ENCODE results near the gene TRPC1. TPM values are rescaled to one million over a fixed set of nuclear protein-coding genes. Genes with fewer than 3 reads are reported as not detected.

The TRPC1 gene
- total RNA-seq, 2 donors from 2014 or later: 5.6 to 9.4 TPM

DNA sequence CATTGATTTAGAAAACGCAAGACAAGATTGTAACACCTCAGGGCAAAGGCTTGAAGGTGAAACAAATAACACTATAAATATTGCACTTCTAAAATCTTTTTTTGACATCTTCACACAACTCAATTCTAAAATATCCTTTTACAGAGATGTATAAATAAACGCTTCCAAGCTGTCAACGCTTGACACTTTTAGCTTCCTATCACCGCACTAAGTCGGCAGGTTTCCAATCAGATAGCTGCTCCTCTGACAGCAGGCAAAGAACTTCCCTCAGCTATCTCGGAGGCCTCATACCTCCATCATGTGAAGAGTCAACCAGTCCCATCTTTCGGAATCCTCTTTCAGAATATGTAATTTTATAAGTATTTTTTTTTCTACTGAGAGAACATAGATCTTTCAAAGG, 94.1 kb downstream of the TRPC1 start:
- Mint-ChIP-seq H3K36me3 (ENCODE audit: insufficient read depth in 2 of 2) (no peaks in the 10 kb centered on the region), H3K9me3 (no peaks in the 10 kb centered on the region), H3K27me3 (ENCODE audit: low read depth) (peaks cover 14% of the 10 kb centered on the region), H3K4me1 (ENCODE audit: low read depth) (no peaks in the 10 kb centered on the region), H3K27ac (no peak overlapping the region), H3K4me3 (no peak overlapping the region)
- no peak for ATAC-seq (replicated peaks in 1 of 2)
- no peak for DNase-seq

DNA sequence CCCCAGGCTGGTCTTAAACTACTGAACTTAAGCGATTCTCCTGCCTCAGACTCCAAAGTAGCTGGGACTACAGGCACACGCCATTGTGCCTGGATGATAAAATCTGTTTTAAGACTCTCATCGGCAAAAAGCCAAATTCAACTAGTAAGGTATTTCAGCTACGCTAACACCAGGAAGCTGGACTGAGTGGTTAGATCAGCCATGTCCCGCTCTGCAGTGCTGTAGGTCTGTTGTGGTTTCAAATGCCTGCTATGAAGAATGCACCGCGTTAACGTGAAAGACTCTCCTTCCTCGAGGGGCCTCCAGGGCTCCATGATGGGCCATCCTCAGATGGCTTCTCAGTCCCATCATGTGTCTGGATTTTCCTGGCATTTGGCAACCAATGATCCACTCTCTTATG, 94.8 kb downstream of the TRPC1 start:
- Mint-ChIP-seq H3K36me3 (ENCODE audit: insufficient read depth in 2 of 2) (no peaks in the 10 kb centered on the region), H3K4me3 (no peak overlapping the region), H3K27me3 (ENCODE audit: low read depth) (peaks cover 14% of the 10 kb centered on the region), H3K9me3 (no peaks in the 10 kb centered on the region), H3K27ac (no peak overlapping the region), H3K4me1 (ENCODE audit: low read depth) (no peaks in the 10 kb centered on the region)
- DNase-seq (no peak), ATAC-seq (replicated peaks in 1 of 2) (no peak)

DNA sequence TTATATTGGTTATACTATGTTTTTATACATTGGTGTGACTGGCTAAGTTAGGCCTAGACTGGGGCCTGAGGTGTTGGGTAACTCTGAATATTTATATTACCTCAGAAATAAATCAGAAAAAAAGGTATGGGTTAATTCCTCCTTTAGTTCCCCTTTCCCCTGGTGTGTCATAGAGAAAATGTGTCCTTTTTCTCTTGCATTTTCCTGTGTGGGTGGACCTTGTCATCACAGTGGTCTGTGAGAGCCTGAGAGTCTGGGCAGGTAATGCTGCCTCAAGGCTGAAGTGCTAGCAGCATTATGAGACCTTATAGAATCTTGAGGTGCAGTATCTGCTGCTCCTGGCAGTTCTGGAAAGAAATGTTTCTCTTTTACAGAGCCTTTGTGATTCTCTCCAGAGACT, 95.3 kb downstream of the TRPC1 start:
- Mint-ChIP-seq H3K9me3 (no peaks in the 10 kb centered on the region), H3K27ac (no peak overlapping the region), H3K27me3 (ENCODE audit: low read depth) (peaks cover 14% of the 10 kb centered on the region), H3K4me3 (no peak overlapping the region), H3K4me1 (ENCODE audit: low read depth) (no peaks in the 10 kb centered on the region), H3K36me3 (ENCODE audit: insufficient read depth in 2 of 2) (no peaks in the 10 kb centered on the region)
- peak in 1 of 2 donors; percentile 33 for ATAC-seq (replicated peaks in 1 of 2)
- no peak for DNase-seq

DNA sequence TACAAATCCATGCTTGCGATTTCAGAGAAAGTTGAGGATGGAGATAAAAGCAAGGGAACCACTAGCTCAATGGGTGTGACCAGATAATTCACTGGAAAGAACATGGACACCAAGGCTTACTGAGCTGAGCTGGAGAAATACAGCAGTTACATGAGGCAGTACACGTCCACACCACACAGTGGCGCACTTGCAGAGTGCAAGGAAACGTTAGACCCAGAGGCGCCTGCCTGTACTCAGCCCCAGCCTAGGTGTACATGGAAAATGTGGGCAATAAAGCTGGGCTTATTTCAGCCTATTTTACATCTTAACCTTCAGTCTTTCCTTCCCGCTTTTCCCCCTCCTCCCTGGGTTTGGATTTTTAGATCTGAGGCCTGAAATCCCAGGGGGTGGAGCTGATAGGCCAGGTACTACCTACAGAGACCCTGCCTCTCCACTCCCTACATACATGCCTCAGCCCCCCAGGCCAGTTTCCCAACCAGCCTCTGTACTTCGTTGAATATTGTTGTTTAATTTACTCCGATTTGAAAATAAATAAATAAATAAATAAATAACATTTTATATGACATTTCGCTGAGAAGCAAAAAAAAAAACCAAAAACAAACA, 105.0 kb downstream of the TRPC1 start:
- Mint-ChIP-seq H3K27me3 (ENCODE audit: low read depth) (peaks cover 10% of the 10 kb centered on the region), H3K4me3 (no peak overlapping the region), H3K9me3 (no peaks in the 10 kb centered on the region), H3K4me1 (ENCODE audit: low read depth) (no peaks in the 10 kb centered on the region), H3K27ac (no peak overlapping the region), H3K36me3 (ENCODE audit: insufficient read depth in 2 of 2) (no peaks in the 10 kb centered on the region)
- DNase-seq (peak; percentile 77 to 78), ATAC-seq (replicated peaks in 1 of 2) (peak; percentile 97)

DNA sequence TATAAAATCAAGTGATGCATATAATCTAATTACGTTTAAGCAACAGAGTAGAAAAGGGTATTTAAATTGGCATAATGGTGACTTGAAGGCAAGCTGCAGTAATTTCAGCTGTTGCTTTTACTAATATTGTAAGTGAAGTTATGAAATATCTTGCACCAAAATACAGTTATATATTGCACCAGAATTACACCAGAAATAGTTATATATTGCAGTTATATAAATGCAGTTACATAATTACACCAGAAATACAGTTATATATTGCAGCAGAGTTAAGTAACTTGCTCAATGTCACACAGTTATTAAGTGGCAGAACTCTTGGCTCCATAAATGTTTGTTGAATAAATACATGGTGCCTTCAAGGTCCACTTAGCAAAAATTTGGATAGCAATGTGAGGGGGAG, 113.7 kb downstream of the TRPC1 start:
- H3K4me3 Mint-ChIP-seq: no peak overlapping the region
- H3K9me3 Mint-ChIP-seq: no peaks in the 10 kb centered on the region
- no peak for DNase-seq
- no peak for ATAC-seq (replicated peaks in 1 of 2)
- peaks cover 10% of the 10 kb centered on the region for H3K27me3 Mint-ChIP-seq (ENCODE audit: low read depth)
- H3K36me3 Mint-ChIP-seq (ENCODE audit: insufficient read depth in 2 of 2): no peaks in the 10 kb centered on the region
- no peaks in the 10 kb centered on the region for H3K4me1 Mint-ChIP-seq (ENCODE audit: low read depth)
- H3K27ac Mint-ChIP-seq: no peak overlapping the region

DNA sequence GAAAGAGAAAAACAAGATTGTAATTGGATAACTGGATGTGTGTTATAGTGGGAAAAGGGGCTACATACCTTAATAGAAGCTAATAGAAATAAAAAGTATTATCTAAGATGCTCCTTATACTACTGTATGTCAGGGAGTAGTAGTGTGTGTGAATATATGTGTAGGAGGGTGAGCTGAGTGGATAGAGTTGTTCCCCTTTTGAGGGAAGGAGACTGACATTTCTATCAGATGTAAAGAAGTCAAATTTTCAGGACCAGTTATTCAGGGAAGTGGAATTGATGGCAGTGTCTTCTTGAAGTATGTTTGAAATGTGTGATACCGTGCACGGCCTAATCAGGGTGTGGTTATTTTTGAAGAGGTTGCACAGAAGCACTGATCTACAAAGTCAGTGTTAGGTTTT, 116.0 kb downstream of the TRPC1 start:
- no peak for DNase-seq
- H3K36me3 Mint-ChIP-seq (ENCODE audit: insufficient read depth in 2 of 2): no peaks in the 10 kb centered on the region
- ATAC-seq (replicated peaks in 1 of 2): no peak
- H3K9me3 Mint-ChIP-seq: no peaks in the 10 kb centered on the region
- H3K27me3 Mint-ChIP-seq (ENCODE audit: low read depth): peaks cover 10% of the 10 kb centered on the region
- no peak overlapping the region for H3K4me3 Mint-ChIP-seq
- H3K27ac Mint-ChIP-seq: no peak overlapping the region
- H3K4me1 Mint-ChIP-seq (ENCODE audit: low read depth): no peaks in the 10 kb centered on the region

DNA sequence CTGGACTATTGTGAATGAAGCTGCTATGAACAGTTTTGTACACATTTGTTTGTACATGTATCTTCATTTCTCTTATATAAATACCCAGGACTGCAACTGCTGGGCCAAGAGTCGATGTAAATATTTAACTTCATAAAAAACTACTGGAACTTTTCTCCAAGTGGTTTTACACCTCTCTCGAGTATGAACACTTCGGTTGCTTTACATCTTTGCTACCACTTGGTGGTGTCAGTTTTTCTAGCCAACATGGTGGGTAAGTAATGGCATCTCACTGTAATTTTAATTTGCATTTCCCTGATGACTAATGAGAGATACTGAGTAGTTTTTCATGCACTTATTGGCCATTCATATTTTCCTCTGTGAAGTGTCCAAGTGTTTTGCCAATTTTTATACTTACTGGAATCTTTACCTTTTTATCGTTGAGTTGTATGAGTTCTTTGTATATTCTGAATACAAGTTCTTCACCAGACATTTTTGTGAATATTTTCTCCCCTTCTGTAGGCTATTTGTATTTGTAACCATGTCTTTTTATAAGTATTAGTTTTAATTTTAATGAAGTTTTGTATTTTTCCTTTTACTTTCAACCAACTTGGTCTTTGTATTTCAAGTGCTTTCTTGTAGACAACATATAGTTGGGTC, 120.6 kb downstream of the TRPC1 start:
- Mint-ChIP-seq H3K4me3 (no peak overlapping the region), H3K9me3 (no peaks in the 10 kb centered on the region), H3K4me1 (ENCODE audit: low read depth) (no peaks in the 10 kb centered on the region), H3K27me3 (ENCODE audit: low read depth) (no peaks in the 10 kb centered on the region), H3K27ac (no peak overlapping the region), H3K36me3 (ENCODE audit: insufficient read depth in 2 of 2) (no peaks in the 10 kb centered on the region)
- DNase-seq (peak; percentile 4 to 10), ATAC-seq (replicated peaks in 1 of 2) (peak; percentile 56 to 66)

DNA sequence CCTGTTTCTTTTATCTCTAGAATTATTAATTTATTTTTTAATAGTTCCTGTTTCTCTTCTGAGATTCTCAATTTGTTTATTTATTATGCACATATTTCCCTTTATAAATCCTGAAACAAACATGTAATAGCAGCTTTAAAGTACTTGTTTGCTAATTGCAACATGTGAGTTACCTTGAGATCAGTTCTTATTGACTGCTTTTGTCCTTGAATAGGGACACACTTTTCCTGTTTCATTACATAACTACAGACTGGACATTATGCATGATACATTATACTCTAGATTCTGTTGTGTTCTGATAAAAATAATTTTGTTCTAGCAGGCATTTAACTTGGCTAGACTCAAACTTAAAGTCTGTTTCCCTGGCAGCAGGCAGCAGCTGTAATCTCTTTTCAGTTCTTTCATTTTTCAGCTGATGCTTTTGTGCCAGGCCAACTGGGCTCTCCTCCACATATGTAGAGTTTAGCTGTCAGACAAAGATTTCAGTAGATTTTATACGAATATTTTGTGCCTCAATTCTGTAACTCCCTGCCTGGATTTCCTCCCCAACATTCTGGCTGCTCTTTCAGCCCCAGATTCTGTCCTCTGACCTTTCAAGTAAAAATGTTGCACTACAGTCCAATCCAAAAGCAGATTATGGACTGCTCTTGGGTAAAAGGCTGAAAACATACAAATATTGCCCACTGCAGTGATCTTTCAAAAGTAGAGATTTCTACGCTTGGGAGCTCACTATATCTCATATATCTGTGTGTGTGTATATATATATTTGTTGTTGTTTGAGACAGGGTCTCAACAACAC, 123.1 kb downstream of the TRPC1 start:
- Mint-ChIP-seq H3K4me1 (ENCODE audit: low read depth) (no peaks in the 10 kb centered on the region), H3K27ac (no peak overlapping the region), H3K27me3 (ENCODE audit: low read depth) (no peaks in the 10 kb centered on the region), H3K36me3 (ENCODE audit: insufficient read depth in 2 of 2) (no peaks in the 10 kb centered on the region), H3K4me3 (no peak overlapping the region), H3K9me3 (no peaks in the 10 kb centered on the region)
- ATAC-seq (replicated peaks in 1 of 2) (no peak), DNase-seq (no peak)

DNA sequence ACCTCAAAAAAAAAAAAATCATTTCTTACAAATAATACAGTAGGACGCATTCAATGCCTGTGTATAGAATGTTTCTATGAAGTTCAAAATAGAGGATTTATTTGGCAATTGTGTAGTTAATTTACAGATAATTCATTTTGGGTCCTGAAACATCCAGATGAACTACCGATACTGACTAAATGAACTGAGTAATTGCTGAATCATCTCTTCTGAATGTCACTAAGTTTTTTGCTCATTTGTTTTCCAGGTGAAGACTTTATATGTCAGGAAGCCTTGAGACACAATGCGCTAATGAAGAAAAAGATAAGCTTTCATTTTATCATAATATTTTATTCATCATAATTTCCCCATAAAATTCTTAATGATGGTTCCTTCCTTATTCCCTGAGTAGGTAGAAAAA, 125.3 kb downstream of the TRPC1 start:
- Mint-ChIP-seq H3K27me3 (ENCODE audit: low read depth) (no peaks in the 10 kb centered on the region), H3K36me3 (ENCODE audit: insufficient read depth in 2 of 2) (no peaks in the 10 kb centered on the region), H3K4me1 (ENCODE audit: low read depth) (no peaks in the 10 kb centered on the region), H3K4me3 (no peak overlapping the region), H3K27ac (no peak overlapping the region), H3K9me3 (no peaks in the 10 kb centered on the region)
- DNase-seq (no peak), ATAC-seq (replicated peaks in 1 of 2) (no peak)

DNA sequence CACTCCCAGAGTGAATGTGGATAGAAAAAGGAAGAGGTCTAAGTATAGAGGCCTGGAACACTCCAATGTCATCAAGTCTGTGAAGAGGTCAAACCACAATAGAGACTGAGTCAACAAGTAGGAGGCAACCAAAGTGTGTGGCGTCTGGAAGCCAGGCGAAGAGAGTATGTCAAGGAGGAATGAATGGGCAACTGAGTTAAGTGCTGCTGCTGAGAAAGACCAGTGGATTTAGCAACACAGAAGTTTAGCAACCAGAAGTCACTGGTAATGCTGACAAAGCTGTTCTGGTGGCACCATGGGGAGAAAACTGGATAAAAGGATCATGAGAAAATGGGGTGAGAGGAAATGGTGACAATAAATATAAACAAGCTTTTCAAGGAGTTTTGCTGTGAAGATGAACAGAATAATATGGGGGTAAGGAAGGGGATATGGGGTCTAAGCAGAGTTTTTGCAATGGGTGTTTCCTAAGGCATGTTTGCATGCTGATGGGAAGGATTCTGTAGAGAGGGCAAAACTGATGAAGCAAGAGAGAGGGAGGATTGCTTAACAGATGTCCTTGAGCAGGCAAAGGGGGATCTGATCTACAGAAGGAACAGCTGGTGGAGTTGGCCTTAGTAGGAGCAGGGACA, 126.7 kb downstream of the TRPC1 start:
- no peaks in the 10 kb centered on the region for H3K36me3 Mint-ChIP-seq (ENCODE audit: insufficient read depth in 2 of 2)
- DNase-seq (peak; percentile 14 to 34), ATAC-seq (replicated peaks in 1 of 2) (peak; percentile 83 to 99)
- no peaks in the 10 kb centered on the region for H3K9me3 Mint-ChIP-seq
- H3K27ac Mint-ChIP-seq: no peak overlapping the region
- no peaks in the 10 kb centered on the region for H3K27me3 Mint-ChIP-seq (ENCODE audit: low read depth)
- no peaks in the 10 kb centered on the region for H3K4me1 Mint-ChIP-seq (ENCODE audit: low read depth)
- H3K4me3 Mint-ChIP-seq: no peak overlapping the region

DNA sequence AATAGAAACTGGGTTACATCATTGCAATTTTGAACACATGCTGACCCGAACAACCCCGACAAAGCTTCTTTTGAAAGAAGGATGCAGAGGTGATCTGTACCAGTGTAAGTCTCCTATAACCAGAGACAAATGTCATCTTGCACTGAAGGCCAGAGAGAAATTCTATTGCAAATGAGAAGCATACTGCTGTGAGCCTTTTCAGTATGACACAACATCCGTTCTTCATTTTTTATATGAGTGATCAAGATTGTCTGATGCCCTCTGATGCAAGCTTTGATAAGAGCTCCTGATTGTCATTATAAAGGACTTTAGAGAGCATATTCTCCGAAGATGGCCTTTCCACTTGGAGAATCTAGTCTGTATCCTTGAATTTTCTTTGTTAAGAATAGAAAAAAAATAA, 128.2 kb downstream of the TRPC1 start:
- peak in 1 of 2 donors; percentile 69 for ATAC-seq (replicated peaks in 1 of 2)
- Mint-ChIP-seq H3K4me1 (ENCODE audit: low read depth) (no peaks in the 10 kb centered on the region), H3K4me3 (no peak overlapping the region), H3K9me3 (no peaks in the 10 kb centered on the region), H3K27ac (no peak overlapping the region), H3K36me3 (ENCODE audit: insufficient read depth in 2 of 2) (no peaks in the 10 kb centered on the region), H3K27me3 (ENCODE audit: low read depth) (no peaks in the 10 kb centered on the region)
- DNase-seq: no peak

DNA sequence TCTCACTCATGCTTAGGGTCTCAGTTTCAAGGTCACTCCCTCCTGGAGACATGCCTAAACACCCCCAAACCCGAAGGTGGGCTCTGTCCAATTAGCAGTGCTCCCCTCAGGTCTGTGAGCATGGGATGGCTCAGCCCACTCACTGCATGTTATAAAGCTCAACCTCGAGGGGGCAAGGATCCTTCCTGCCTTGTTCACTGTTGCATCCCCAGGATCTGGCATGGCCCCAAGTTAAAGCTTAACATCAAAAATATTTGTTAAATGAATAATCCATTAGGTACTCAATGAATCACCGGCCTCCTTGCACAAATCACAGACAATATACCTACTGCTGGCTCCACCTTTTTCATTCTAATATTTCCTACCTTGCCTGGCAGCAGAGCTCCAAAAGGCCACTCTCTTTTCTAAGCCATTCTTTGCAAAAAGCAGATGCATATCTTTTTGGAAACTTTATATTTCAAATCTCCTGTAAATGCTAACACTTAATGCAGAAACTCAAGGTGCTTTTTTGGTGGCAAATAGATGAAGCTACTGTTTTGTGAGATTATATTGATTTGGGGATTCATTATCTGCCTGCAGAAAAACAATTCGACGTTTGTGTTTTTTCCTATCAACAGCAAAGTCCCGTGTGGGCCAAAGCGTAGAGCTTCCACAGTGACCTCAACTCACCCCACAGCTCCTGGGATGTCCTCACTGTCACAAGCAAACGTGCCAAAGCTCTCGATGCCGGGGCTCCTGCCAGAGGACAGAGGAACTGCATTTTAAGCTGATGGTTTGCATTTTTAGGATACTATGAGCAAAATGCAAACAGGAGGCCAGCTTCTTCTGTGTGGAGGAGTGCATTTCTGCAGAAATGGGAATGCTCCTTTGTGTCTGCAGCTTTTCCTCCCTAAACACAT, 129.7 kb downstream of the TRPC1 start:
- no peak overlapping the region for H3K27ac Mint-ChIP-seq
- no peaks in the 10 kb centered on the region for H3K27me3 Mint-ChIP-seq (ENCODE audit: low read depth)
- H3K4me1 Mint-ChIP-seq (ENCODE audit: low read depth): no peaks in the 10 kb centered on the region
- ATAC-seq (replicated peaks in 1 of 2) (no peak), DNase-seq (no peak)
- no peaks in the 10 kb centered on the region for H3K36me3 Mint-ChIP-seq (ENCODE audit: insufficient read depth in 2 of 2)
- no peak overlapping the region for H3K4me3 Mint-ChIP-seq
- no peaks in the 10 kb centered on the region for H3K9me3 Mint-ChIP-seq
